HG03095 (cell line): ENCODE results near the gene METTL4.

Experiments used
- ATAC-seq: cut with Tn5 transposase; IDR thresholded peaks from one replicate; pipeline ENCODE4 v1.9.1; 2021; ENCODE audit warnings: moderate library complexity; ENCODE audit not compliant: unreplicated experiment

The METTL4 gene

GRCh38 chr18:2571200-2572170 lies at the start of gene METTL4, which contains the start of gene NDC80:
METTL4 (minus strand) TSS chr18:2571505; CDS start chr18:2567216, 4,289 bp downstream.
NDC80 (plus strand) TSS chr18:2571557; CDS start chr18:2572986, 1,429 bp downstream.
- peak; percentile 75 for ATAC-seq

GRCh38 chr18:2618009-2618408 lies 46.7 kb upstream of the METTL4 start:
- no peak for ATAC-seq

GRCh38 chr18:2617401-2617998 lies 46.2 kb upstream of the METTL4 start:
- no peak for ATAC-seq

GRCh38 chr18:2612996-2613395 lies 41.7 kb upstream of the METTL4 start:
- ATAC-seq, result no peak

GRCh38 chr18:2610549-2610948 lies 39.2 kb upstream of the METTL4 start:
- ATAC-seq, result no peak

GRCh38 chr18:2609604-2610003 lies 38.3 kb upstream of the METTL4 start:
- ATAC-seq, result no peak

- ATAC-seq, result no peak
Observed at GRCh38 chr18:2606335-2606734, 35.0 kb upstream of the METTL4 start.

- no peak for ATAC-seq
Observed at GRCh38 chr18:2602844-2603243, 31.5 kb upstream of the METTL4 start.

- no peak for ATAC-seq
Observed at GRCh38 chr18:2597639-2598038, 26.3 kb upstream of the METTL4 start.

GRCh38 chr18:2590303-2590702 lies 19.0 kb upstream of the METTL4 start:
- ATAC-seq, result no peak

- ATAC-seq, result no peak
Observed at GRCh38 chr18:2589345-2590068, 18.2 kb upstream of the METTL4 start.

GRCh38 chr18:2588666-2589344 lies 17.5 kb upstream of the METTL4 start:
- ATAC-seq, result no peak

- no peak for ATAC-seq
Observed at GRCh38 chr18:2587788-2588187, 16.5 kb upstream of the METTL4 start.

GRCh38 chr18:2573408-2573807 lies 2.1 kb upstream of the METTL4 start:
- no peak for ATAC-seq

- ATAC-seq, result no peak
Observed at GRCh38 chr18:2572892-2573291, 1.6 kb upstream of the METTL4 start.

- ATAC-seq, result no peak
Observed at GRCh38 chr18:2572171-2572569, 865 bp upstream of the METTL4 start.

- ATAC-seq, result peak; percentile 48
Observed at GRCh38 chr18:2570772-2571199, 519 bp downstream of the METTL4 start.

GRCh38 chr18:2569338-2570207 lies 1.7 kb downstream of the METTL4 start:
- ATAC-seq, result no peak

GRCh38 chr18:2568605-2569004 lies 2.7 kb downstream of the METTL4 start:
- ATAC-seq, result no peak

- ATAC-seq, result no peak
Observed at GRCh38 chr18:2568129-2568528, 3.2 kb downstream of the METTL4 start.
